ENCODE results near the gene EID1.

The EID1 gene

DNA sequence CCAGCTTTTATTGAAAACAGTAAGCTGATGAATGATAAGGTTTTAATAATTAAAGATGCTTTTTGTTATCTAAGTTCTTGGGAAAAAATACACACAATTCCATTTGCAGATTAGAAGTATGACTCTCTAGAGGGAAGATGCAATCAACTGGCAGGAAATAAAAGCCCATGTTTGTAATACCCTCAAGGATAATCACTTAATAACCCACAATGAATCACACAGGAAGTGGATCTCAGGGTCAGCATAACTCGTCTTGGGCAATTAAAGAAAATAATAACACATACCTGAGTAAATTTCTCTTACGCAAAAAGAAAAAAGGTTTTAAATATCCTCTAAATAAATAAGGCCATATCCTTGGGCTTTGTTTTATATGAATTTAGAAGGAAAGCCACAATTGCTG lies 9.4 kb upstream of the EID1 start:
- no peak for DNase-seq (ENCODE audit: low spot score)

DNA sequence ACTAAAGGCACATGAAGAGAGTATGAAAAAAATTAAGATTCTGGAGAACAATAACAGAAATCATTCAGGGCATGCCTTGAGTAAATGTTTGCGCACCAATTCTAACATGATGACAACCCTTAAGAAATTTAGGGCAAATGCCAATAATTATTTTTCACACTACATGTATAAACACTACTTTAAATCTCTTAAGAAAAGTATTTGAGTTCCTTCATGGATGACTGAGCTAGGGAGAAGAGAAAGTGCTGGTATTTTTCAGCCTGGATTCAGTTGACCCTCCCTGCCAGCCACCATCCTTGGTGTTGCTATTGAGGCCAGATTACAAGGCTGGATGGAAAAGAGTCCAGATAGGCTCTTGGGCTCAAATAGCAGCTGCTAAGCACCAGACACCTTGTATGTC lies 8.0 kb upstream of the EID1 start:
- no peak for DNase-seq (ENCODE audit: low spot score)

DNA sequence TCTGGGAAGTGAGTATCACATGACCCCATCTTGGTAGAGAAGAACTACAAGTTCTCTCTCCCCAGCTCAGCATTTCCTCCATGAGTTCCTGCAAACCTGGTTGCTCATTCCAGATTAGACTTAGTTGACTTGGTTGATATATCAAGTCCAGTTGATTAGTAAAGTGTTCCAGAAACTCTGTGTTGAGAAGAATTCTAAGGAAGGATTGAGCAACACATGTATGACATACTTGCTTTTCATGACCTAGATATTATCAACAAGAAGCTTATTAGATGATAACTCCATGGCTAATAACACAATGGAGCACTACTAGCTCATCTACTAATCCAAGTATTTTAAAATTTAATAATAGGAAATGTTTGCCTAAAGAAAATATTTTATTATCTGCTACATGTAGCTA lies 6.4 kb upstream of the EID1 start:
- no peak for DNase-seq (ENCODE audit: low spot score)

DNA sequence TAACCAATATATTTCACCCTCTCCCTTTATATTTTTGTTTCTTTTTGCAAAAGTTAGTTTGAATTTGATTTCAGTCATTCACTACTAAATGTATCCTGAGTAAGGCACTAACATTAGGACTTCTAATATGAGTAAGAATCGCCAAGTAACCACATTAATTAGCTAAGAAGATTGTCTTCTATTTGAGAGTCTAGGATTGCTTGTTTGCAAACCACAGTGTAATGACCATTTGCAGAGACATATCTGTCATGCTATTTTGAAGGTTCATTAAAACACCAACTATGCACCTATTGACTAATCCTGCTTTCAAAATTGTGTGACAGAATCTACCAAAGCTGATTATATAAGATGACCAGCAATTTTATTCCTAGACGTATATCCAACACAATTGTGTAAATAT lies 5.3 kb upstream of the EID1 start:
- DNase-seq (ENCODE audit: low spot score) = no peak

DNA sequence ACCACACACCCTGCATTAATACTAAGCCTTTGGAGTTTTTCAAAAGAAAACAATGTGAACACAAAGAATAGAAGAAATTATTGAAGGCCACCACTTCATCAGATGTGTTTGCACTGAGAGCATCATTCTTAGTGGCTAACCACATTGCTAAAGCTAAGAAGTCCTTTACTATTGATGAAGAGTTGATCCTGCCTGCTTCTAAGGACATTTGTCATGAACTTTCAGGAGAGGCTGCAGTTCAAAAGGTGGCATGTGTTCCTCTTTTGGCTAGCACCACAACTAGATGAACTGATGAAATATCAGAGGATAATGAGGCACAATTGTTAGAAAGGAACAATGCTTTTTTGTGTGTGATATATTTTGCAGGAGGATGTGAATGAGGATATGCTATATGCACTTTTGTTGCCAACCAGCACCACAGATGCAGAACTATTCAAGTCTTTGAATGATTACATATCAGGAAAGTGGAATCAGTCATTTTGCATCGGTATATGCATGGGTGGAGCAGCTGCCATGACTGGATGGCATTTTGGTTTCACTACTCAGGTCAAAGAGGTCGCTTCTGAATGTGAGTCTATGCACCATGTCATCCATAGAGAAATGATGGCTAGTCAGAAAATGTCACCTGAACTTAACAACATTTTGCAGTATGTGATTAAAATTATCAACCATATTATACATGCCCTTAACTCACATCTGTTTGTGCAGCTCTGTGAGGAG lies 2.5 kb upstream of the EID1 start:
- DNase-seq (ENCODE audit: low spot score) = no peak

DNA sequence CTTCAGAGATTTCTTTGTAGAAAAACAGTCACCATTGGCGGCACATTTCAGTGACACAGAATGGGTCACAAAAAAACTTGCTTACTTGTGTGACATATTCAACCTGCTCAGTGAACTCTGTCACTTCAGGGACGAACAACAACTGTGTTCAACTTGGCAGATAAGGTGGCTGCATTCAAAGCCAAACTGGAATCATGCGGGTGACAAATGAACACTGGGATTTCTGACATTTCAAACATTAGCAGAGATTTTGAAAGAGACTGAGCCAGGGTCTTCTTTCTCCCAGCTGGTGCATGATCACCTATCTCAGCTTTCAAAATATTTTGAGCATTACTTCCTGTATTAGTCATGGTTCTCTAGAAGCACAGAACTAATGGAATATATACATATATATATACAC lies 1.9 kb upstream of the EID1 start:
- DNase-seq (ENCODE audit: low spot score) = no peak

DNA sequence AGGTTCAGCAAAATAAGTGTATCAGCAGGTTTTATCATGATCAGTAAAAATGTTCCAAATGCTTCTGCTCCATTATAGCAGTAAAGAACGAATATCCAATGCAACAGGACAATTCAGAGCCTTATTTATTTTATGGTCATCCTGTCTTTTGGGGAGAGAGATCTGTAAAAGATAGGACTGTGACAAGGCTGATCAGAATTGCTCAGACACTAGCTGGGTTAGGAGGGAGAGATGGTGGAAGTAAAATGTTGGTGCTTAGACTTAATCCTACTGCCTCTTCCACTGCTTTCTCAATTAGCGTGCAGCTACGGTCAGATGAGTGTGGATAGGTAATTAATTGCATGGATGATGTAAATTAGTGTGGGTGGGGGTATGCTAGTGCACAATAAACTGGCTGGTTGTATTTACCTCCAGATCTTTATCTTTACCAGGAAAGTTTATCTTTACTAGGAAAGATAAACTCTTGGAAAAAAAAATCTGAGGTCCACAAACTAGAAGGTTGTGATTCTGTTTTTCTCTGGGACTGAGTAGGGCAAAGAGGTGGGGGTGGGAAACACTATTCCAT lies 2.2 kb downstream of the EID1 start:
- no peak for DNase-seq (ENCODE audit: low spot score)

DNA sequence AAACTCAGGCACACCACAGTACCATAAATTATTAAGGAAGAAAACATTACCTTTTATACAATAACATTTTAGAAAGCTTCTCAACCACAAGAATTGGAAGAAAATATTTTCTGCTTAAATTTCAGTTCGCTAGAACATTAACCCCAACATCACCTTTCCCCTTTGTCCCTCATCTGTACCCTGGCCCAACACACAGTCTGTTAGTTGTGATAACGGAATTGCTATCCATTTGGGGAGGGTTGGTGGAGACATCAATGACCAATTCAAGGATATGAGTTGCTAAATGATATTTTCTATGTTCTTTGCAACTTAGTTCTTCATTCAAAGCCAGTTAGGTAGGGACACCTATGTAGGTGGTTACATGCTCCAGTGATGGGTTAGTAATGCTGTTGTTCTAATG lies 5.8 kb downstream of the EID1 start:
- DNase-seq (ENCODE audit: low spot score) = no peak

DNA sequence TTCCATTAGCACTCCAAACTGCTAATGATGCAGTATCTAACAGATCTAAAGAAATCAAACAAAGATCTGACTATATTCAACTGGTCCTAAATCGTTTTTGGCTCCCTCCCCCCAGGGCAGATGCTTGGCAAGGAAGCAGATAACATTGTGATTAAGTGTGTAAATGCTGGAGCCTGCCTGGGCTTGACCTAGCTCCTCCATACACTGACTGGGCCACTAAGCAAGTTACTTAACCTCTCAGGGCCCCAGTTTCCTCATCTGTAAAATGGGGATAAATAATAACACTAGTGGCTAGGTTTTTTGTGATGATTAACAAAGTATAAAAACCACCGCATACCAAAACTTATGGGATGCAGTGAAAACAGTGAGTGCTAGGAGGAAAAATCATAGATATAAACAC lies 9.2 kb downstream of the EID1 start:
- DNase-seq (ENCODE audit: low spot score) = no peak

DNA sequence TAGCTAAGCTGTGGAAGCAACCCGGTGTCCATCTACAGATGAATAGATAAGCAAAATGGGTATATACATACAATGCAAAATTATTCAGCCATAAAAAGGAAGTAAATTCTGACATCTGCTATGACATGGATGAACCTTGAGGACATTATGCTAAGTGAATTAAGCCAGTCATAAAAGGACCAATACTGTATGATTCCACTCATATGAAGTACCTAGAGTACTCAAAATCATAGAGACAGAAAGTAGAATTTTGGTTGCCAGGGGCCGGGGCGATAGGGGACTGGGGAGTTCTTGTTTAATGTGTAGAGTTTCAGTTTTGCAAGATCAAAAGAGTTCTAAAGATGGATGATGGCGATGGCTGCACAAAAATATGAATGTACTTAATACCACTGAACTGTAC lies 10.3 kb downstream of the EID1 start:
- no peak for DNase-seq (ENCODE audit: low spot score)

DNA sequence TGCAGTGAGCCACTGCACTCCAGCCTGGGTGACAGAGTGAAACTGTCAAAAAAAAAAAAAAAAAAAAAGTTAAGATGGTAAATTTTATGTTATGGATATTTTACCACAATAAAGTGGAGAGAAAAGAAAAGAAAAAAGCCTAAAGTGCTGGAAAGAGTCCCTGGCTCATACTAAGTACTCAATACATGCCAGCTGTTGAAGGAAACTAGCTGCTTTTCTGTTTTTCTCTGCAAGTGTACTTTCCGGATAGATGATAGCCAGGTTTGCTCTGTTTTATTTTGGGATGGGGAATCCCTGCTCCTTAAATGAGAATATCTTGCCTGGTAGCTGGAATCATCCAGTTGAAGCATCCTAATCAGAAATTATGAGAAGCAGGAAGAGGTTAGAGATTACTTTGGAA lies 10.9 kb downstream of the EID1 start:
- no peak for DNase-seq (ENCODE audit: low spot score)

DNA sequence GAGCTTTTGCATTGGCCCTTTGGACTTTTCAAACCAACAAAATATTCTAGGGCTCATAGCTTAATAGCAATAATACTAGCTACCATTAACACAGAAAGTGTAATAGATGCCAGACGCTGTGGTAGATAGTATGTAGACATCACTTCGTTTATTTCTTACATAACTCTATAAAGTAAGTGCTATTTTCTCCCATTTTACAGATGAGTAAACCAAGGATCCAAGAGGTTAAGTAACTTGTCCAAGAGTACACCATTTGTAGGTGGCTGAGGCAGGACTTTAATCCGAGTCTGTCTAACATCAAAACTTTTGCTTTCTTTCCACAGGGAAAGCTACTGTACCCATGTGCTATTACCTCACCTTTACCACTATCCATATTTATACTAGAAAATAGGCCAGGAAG lies 12.0 kb downstream of the EID1 start:
- no peak for DNase-seq (ENCODE audit: low spot score)

DNA sequence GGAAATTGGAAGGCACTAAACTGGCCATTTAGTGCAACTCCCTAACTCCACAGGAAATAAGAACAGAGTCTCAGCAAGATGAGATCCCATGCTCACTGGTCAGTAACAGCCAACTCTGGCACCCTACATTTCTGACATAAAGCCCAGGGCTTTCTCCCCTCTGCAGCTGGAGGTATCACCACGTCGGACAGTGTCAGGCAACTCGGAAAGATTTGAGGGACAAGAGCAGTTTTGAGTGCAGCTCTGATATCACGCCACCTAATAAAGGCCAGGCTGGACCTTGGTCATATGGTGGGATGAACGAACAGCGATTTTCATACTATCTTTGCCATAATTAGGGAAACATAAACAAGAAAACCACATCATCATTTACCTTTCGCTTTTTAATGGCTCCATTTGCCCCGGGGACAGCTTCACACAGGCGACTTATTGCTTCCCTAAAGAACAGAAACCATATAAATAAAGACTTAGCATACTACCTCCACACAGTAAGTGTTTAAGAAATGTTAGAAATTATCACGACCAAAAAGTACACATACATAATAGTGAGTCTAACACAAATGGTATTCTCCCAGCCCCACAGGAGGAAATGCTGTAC lies 12.5 kb downstream of the EID1 start:
- no peak for DNase-seq (ENCODE audit: low spot score)

DNA sequence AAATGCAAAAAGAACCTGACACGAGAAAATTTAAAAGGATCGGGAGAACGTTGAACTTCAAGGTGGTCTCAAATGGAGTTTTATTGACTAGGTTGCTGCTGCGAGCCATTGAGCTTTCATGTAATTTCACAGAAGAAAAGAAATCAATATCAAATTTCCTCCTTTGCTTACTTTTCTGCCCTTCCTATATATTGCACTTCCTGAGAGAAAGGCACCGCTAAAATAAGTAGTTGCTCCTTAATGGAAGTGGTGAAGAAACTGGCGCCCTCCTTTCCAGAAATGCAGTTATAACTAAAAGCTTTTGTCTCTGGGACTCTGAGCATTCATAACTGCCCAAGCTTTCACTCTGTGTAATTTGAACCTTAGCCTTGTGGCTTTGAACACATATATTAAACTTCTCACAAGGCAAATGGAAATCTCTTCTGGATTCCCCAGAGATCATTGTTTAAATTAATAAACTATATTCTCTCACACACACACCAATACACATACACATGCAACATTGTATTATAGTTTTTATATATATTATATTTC lies 13.4 kb downstream of the EID1 start:
- DNase-seq (ENCODE audit: low spot score) = no peak

DNA sequence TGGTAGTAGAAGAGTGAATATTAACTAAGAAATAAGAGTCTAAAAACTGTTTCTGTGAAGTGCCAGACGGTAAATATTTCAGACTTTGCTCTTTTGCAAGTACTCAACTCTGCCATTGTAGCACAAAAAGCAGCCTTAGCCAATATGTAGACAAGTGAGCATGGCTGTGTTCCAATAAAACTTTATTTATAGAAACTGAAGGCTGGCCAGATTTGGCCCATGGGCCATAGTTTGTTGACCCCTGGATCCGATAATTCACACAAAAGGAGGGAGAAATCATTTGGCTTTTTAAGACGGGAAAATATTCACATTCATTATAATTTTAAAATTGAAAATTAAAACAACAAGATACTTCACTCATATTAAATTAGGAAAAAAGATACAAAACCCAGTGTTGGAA lies 15.4 kb downstream of the EID1 start:
- DNase-seq (ENCODE audit: low spot score) = no peak

DNA sequence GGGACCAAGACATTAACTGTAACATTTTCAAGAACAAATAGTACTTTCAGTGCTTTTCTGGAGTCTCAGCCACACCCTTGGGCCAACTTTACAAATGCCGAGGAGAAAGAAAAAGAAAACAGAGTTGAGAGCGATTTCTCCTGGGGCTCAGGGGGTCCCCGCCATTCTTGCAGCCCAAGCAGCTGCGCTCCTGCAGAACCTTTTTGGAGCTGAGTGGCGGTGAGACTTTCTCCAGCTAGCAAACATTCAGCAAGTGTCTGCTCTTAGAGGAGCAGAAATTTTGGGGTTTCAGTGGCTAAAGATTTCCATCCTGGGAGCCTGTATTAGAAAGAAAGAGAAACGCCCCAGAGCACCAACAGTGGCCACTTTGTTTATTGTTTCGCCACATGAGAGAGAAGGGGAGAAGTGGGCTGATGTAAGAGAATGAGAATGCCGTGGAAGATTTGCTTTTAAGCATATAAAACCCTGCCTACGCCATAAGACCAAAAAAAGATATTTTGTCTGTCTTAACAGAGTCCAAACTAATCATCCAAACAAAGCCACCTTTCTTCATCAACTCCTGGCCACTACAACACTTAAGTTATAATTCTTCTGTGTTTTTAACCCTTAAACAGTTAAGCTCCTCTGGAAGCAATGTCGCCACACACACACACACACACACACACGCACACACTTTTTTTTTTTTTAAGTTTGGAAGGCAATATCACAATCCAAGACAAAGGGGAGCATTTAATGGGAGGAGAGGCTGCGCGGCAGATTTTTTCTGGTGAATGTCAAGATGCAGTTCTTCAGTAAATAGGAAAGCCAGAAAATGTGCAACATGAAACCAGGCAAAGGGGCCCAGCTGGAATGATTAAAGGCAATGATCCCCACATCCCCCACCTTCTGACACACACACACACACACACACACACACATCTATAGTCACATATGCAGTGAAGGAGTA lies 19.2 kb downstream of the EID1 start:
- DNase-seq (ENCODE audit: low spot score) = no peak

DNA sequence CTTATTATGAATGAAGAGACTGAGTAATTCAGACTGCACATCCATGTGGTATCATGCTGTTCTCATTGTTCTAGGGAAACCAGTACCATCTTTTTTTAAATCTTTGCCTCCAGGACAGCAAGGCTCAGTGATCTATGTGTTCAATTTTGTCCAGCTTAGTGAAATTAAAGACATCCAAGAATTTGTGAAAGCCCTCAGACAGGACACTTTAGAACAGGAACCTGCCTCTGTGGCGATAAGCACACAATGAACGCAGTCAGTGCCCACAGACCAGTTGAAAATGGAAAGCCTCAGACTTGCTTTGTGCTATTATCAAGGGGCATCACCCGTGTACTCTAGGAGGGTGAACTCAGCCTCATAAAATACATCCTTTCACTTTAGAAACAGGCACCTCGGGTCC lies 20.1 kb downstream of the EID1 start:
- DNase-seq (ENCODE audit: low spot score) = no peak

DNA sequence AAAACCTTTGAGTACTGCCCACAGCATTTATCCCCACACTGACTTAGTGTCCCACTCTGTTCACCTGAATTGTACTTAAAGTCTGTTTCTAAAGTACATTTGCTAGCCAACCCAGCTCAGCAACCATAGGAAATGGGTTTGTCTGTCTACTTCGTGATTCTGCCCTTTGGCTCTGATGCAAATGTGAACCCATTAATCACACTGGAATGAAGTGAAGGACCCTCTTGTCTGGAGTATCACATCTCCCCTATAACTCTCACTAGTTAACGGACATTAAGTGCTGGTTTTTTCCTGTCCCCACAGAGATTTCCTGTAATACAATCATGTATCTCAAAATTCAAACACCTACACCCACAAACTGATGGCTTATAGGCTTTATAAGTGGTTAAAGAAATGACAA lies 20.5 kb downstream of the EID1 start:
- DNase-seq (ENCODE audit: low spot score) = no peak

DNA sequence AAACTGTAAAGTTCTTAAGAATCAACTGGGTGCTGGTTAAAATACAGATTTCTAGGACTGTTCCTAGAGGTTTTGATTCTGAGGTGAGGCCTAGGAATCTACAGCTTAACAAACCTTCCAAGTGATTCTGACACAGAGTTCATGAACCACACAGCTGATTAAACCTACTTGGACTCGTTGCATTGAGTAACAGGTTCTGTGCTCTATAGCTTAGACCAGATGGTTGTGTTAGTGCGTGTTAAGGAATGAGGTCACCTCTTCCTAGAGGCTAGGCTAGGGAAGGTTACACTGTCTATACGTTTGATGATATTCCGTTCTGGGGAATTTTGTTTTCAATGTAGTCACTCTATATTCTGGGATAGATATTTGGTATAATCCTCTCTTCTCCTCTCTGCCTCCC lies 21.9 kb downstream of the EID1 start:
- DNase-seq (ENCODE audit: low spot score) = no peak

DNA sequence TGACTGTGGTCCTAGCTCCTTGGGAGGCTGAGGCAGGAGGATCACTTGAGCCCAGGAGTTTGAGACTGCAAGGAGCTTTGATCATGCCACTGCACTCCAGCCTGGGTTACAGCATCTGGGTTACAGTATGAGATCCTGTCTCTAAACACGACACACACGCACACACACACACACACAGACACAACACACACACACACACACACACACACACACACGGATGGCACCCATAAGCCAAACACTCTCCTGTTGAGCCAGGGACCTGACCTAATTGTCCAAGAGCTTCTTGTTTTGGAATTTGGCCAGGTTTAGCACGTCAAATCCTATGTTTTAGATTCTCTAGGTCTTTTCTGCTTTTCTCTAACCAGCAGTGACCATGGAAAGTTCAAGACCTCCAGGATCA lies 26.8 kb downstream of the EID1 start:
- DNase-seq (ENCODE audit: low spot score) = no peak

DNA sequence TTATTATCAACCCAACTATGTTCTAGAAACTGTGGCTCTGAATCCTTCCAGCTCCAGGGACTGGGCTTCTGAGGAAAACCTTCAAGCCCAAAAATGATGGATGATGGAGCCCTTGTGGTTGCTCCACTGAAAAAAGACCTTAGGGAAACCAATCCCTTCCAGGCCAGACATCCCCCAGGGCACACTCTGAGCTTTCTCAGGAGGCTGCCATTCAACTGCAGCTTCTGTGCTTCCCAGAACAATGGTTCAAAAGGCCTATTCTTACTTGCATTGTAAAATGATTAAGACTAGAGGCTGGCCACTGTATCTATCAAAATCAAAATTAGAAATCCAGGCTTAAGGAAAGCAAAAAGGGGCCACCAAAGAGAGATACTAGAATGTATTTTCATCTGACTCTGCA lies 27.3 kb downstream of the EID1 start:
- no peak for DNase-seq (ENCODE audit: low spot score)

DNA sequence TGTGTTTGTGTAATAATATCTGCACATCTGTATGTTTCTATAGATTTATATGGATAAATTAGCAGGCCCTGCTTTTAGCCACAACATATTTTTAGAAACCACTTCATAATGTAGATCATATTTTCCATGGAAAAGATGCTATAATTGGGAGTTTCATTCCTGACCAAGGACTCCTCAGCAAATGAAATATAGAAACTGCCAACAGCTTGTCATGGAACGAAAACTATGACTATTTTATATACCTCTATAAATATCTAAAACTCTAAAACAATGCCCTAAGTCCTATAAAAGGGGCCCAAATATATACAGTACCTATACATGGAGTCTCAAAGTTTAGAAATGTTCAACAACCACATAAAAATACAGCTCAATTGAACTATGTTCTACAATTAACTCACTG lies 27.9 kb downstream of the EID1 start:
- no peak for DNase-seq (ENCODE audit: low spot score)
